WTC11 (cell line): ENCODE measurements around the gene PLEKHA1. TPM values are rescaled to one million over a fixed set of nuclear protein-coding genes. Genes with fewer than 3 reads are reported as not detected.

Experiments used
- ATAC-seq: fragments of 200-7000 bp; cut with Tn5 transposase; 2 replicates; pipeline ENCODE4 v1.10.0; 2021; ENCODE audit warnings: mild to moderate bottlenecking, moderate library complexity
- CTCF ChIA-PET: fragments of 300-600 bp; sonication (Branson Sonifier 250); formaldehyde crosslinking; loops from one replicate; lab custom pipeline; 2021; ENCODE audit warnings: antibody characterized with exemption; lab: Charles Lee
- POLR2A ChIA-PET: fragments of 350-600 bp; sonication (Branson Sonifier 250); formaldehyde crosslinking; loops from one replicate; lab custom pipeline; 2021; ENCODE audit warnings: antibody characterized with exemption; lab: Charles Lee
- DNase-seq: peaks from one replicate; pipeline ENCODE4 v3.0.0; 2021; ENCODE audit warnings: low spot score
- H3K27ac Mint-ChIP-seq: 2 replicates; pipeline ENCODE4 v1.8.0; 2021; ENCODE audit warnings: mixed read lengths
- H3K27me3 Mint-ChIP-seq: 2 replicates; pipeline ENCODE4 v1.8.0; 2021; ENCODE audit warnings: low read depth, mild to moderate bottlenecking, moderate library complexity, mixed read lengths
- H3K36me3 Mint-ChIP-seq: 2 replicates; pipeline ENCODE4 v1.8.0; 2021; ENCODE audit warnings: mixed read lengths
- H3K4me1 Mint-ChIP-seq: 2 replicates; pipeline ENCODE4 v1.8.0; 2022; ENCODE audit warnings: mixed read lengths
- H3K4me3 Mint-ChIP-seq: 2 replicates; pipeline ENCODE4 v1.8.0; 2021; ENCODE audit warnings: mild to moderate bottlenecking, moderate library complexity, mixed read lengths
- H3K9me3 Mint-ChIP-seq: 2 replicates; pipeline ENCODE4 v1.8.0; 2021; ENCODE audit warnings: mixed read lengths
- ATF6 ChIP-seq: sonication (generic); formaldehyde crosslinking; IDR thresholded peaks from 2 replicates; pipeline ENCODE4 v1.8.1; 2023; ENCODE audit warnings: mild to moderate bottlenecking, missing genetic modification reagents
- CBFB ChIP-seq: sonication (generic); formaldehyde crosslinking; IDR thresholded peaks from 2 replicates; pipeline ENCODE4 v1.8.1; 2022; ENCODE audit warnings: mild to moderate bottlenecking, low read depth, missing genetic modification reagents
- CREB1 ChIP-seq: sonication (generic); formaldehyde crosslinking; IDR thresholded peaks from 2 replicates; pipeline ENCODE4 v1.8.0; 2023; ENCODE audit warnings: mild to moderate bottlenecking, missing genetic modification reagents
- EMX1 ChIP-seq: fragments of 250-450 bp; sonication (Bioruptor Pico); IDR thresholded peaks from 2 replicates; pipeline ENCODE4 v1.8.0; 2021; ENCODE audit warnings: mild to moderate bottlenecking
- ESRRA ChIP-seq: sonication (generic); formaldehyde crosslinking; IDR thresholded peaks from 2 replicates; pipeline ENCODE4 v1.8.1; 2022; ENCODE audit warnings: mild to moderate bottlenecking, missing genetic modification reagents, borderline replicate concordance
- GTF2I ChIP-seq: fragments of 250-450 bp; sonication (Bioruptor Pico); conservative IDR thresholded peaks from 2 replicates; pipeline ENCODE4 v1.4.0; 2021; ENCODE audit warnings: mild to moderate bottlenecking
- HMGXB4 ChIP-seq: sonication (generic); formaldehyde crosslinking; IDR thresholded peaks from 2 replicates; pipeline ENCODE4 v1.8.1; 2023; ENCODE audit warnings: mild to moderate bottlenecking, moderate library complexity, missing genetic modification reagents
- IRF2 ChIP-seq: sonication (generic); formaldehyde crosslinking; IDR thresholded peaks from 2 replicates; pipeline ENCODE4 v1.8.0; 2022; ENCODE audit warnings: low read depth, missing genetic modification reagents, borderline replicate concordance
- MAX ChIP-seq: sonication (generic); formaldehyde crosslinking; IDR thresholded peaks from 2 replicates; pipeline ENCODE4 v1.8.0; 2022; ENCODE audit warnings: mild to moderate bottlenecking, missing genetic modification reagents
- MXD4 ChIP-seq: fragments of 250-450 bp; sonication (Bioruptor Pico); IDR thresholded peaks from 2 replicates; pipeline ENCODE4 v1.8.0; 2021; ENCODE audit warnings: mild to moderate bottlenecking, moderate library complexity, borderline replicate concordance
- PRDM15 ChIP-seq: sonication (generic); formaldehyde crosslinking; IDR thresholded peaks from 2 replicates; pipeline ENCODE4 v1.8.0; 2022; ENCODE audit warnings: missing genetic modification reagents
- PREB ChIP-seq: sonication (generic); formaldehyde crosslinking; IDR thresholded peaks from 2 replicates; pipeline ENCODE4 v1.8.1; 2022; ENCODE audit warnings: mild to moderate bottlenecking, missing genetic modification reagents, moderate library complexity, borderline replicate concordance
- STAT6 ChIP-seq: sonication (generic); formaldehyde crosslinking; conservative IDR thresholded peaks from 2 replicates; pipeline ENCODE4 v1.8.1; 2023; ENCODE audit warnings: mild to moderate bottlenecking, low read depth, missing genetic modification reagents, moderate library complexity
- TCF7 ChIP-seq: sonication (generic); formaldehyde crosslinking; IDR thresholded peaks from 2 replicates; pipeline ENCODE4 v1.8.0; 2022; ENCODE audit warnings: mild to moderate bottlenecking, low read depth, missing genetic modification reagents, moderate library complexity
- TP53 ChIP-seq: sonication (generic); formaldehyde crosslinking; IDR thresholded peaks from 2 replicates; pipeline ENCODE4 v1.8.1; 2023; ENCODE audit warnings: mild to moderate bottlenecking, missing genetic modification reagents
- ZBTB43 ChIP-seq: sonication (generic); formaldehyde crosslinking; IDR thresholded peaks from 2 replicates; pipeline ENCODE4 v1.8.1; 2023; ENCODE audit warnings: mild to moderate bottlenecking, missing genetic modification reagents
- ZNF219 ChIP-seq: sonication (generic); formaldehyde crosslinking; IDR thresholded peaks from 2 replicates; pipeline ENCODE4 v1.8.0; 2023; ENCODE audit warnings: missing genetic modification reagents, mild to moderate bottlenecking, borderline replicate concordance
- ZNF232 ChIP-seq: sonication (generic); formaldehyde crosslinking; IDR thresholded peaks from 2 replicates; pipeline ENCODE4 v1.8.0; 2022; ENCODE audit warnings: mild to moderate bottlenecking, missing genetic modification reagents
- ZSCAN18 ChIP-seq: fragments of 250-450 bp; sonication (Bioruptor Pico); IDR thresholded peaks from 2 replicates; pipeline ENCODE4 v2.1.2; 2022; ENCODE audit warnings: mild to moderate bottlenecking, moderate library complexity
- total RNA-seq: library from RNA; stranded (reverse); gene quantifications from 3 replicates; pipeline ENCODE4 v1.2.3, GENCODE V29; 2021

Gene PLEKHA1
- total RNA-seq, 1 experiment from 2014 or later = 34.6 TPM

- TF ChIP-seq ZNF232 (CRISPR knock-in tag) (no peak), STAT6 (CRISPR knock-in tag) (no peak), CBFB (CRISPR knock-in tag) (no peak), TP53 (CRISPR knock-in tag) (no peak), TCF7 (CRISPR knock-in tag) (no peak), HMGXB4 (CRISPR knock-in tag) (no peak), PRDM15 (CRISPR knock-in tag) (no peak)
- CTCF ChIA-PET = no interaction called here
- POLR2A ChIA-PET = no interaction called here
- H3K4me3 Mint-ChIP-seq = no peak overlapping the region
- peaks cover 33% of the 10 kb centered on the region for H3K4me1 Mint-ChIP-seq
- no peak overlapping the region for H3K27ac Mint-ChIP-seq
- H3K27me3 Mint-ChIP-seq = peaks cover 56% of the 10 kb centered on the region
- ATAC-seq = no peak
- DNase-seq = no peak
- H3K36me3 Mint-ChIP-seq = no peaks in the 10 kb centered on the region
- no peaks in the 10 kb centered on the region for H3K9me3 Mint-ChIP-seq
Observed at GRCh38 chr10:122464250-122464510, 89.7 kb downstream of the PLEKHA1 start.

GRCh38 chr10:122464586-122464985, 90.1 kb downstream of the PLEKHA1 start:
- H3K4me3 Mint-ChIP-seq = no peak overlapping the region
- POLR2A ChIA-PET = no interaction called here
- CTCF ChIA-PET = interaction anchor here (0.6 kb wide), 1 partner anchor 19 kb away, joined by 3 read pairs; no protein-coding TSS in a partner anchor
- no peaks in the 10 kb centered on the region for H3K36me3 Mint-ChIP-seq
- ATAC-seq = no peak
- no peak for DNase-seq
- H3K27ac Mint-ChIP-seq = no peak overlapping the region
- peaks cover 52% of the 10 kb centered on the region for H3K27me3 Mint-ChIP-seq
- no peaks in the 10 kb centered on the region for H3K9me3 Mint-ChIP-seq
- H3K4me1 Mint-ChIP-seq = peaks cover 29% of the 10 kb centered on the region
- TF ChIP-seq ZSCAN18 (CRISPR knock-in tag) = no peak
- TF ChIP-seq CREB1 = no peak
- no peak for TF ChIP-seq ZNF219 (CRISPR knock-in tag)
- TF ChIP-seq ZBTB43 (CRISPR knock-in tag) = no peak
- TF ChIP-seq HMGXB4 (CRISPR knock-in tag) = no peak
- no peak for TF ChIP-seq ESRRA (CRISPR knock-in tag)
- TF ChIP-seq GTF2I (CRISPR knock-in tag) = no peak
- TF ChIP-seq MAX (CRISPR knock-in tag) = no peak
- no peak for TF ChIP-seq EMX1
- TF ChIP-seq IRF2 (CRISPR knock-in tag) = no peak
- TF ChIP-seq ATF6 (CRISPR knock-in tag) = no peak
- TF ChIP-seq MXD4 (CRISPR knock-in tag) = no peak
- no peak for TF ChIP-seq PREB (CRISPR knock-in tag)
